Testis (tissue), 3 donors: ENCODE data around the gene DAP. TPM values are rescaled to one million over a fixed set of nuclear protein-coding genes. Genes with fewer than 3 reads are reported as not detected.

Source experiments
- DNase-seq: peaks from one replicate; pipeline ENCODE4 v3.0.0-alpha.2; 2019
- H3K27ac ChIP-seq, 2 donors: fragments of 200-600 bp; sonication (generic); one replicate each; pipeline ENCODE4 v1.5.1; 2019
- H3K27me3 ChIP-seq: fragments of 200-600 bp; sonication (generic); one replicate; pipeline ENCODE4 v1.5.1; 2019
- H3K36me3 ChIP-seq: fragments of 200-600 bp; sonication (generic); one replicate; pipeline ENCODE4 v1.5.1; 2017; ENCODE audit warnings: low read depth; ENCODE audit errors: missing control alignments
- H3K4me1 ChIP-seq: fragments of 200-600 bp; sonication (generic); one replicate; pipeline ENCODE4 v1.5.1; 2019
- H3K4me3 ChIP-seq, 2 donors: fragments of 200-600 bp; sonication (generic); one replicate each; pipeline ENCODE4 v1.5.1; 2017 to 2019
- H3K9me3 ChIP-seq: fragments of 200-600 bp; sonication (generic); one replicate; pipeline ENCODE4 v1.5.1; 2017
- POLR2A ChIP-seq: fragments of 450-650 bp; IDR thresholded peaks from one replicate; pipeline ENCODE4 v1.6.1; 2017; ENCODE audit warnings: antibody characterized with exemption, mild to moderate bottlenecking, moderate library complexity
- WGBS, 2 donors: methylation state at CpG; one replicate each; pipeline ENCODE4 v1.1.5; 2018; 5-methylcytosine and 5-hydroxymethylcytosine counted together
- intact Hi-C: fragments of 100-400 bp; cut with DNase I; formaldehyde crosslinking; loops from one replicate; pipeline ENCODE4 v1.15.1; 2023; ENCODE audit warnings: low total_unique reads
- polyA plus RNA-seq: library from polyadenylated mRNA; stranded (reverse); fragments of 350-450 nt; fragmentation: Illumina TruSeq; extraction: RNeasy Lipid Tissue Mini Kit (QIAGEN cat#74804); gene quantifications from one replicate; pipeline ENCODE4 v1.2.3, GENCODE V29; 2014; ENCODE audit warnings: low read depth, low replicate concordance; ENCODE audit not compliant: insufficient read depth
- total RNA-seq, 2 donors: library from RNA; depleted of rRNA; stranded (reverse); fragments of >200 nt; gene quantifications; one replicate each; pipeline ENCODE4 v1.2.3, GENCODE V29; 2016
- TF ChIP-seq, protein P1 (sequence below), 3 experiments: fragments of 450-650 bp in 2 of 3; fragments of 200-600 bp in 1 of 3; sonication (generic) in 1 of 3; IDR thresholded peaks; one replicate each; pipeline ENCODE4 v1.5.1; 2016 to 2019; ENCODE audit warnings: antibody characterized with exemption in 3 of 3, mild to moderate bottlenecking in 2 of 3, moderate library complexity in 1 of 3

DAP gene
- total and polyA plus RNA-seq, 3 donors from 2014 or later: 46.3 to 92.2 (median 48.1) TPM

DNA sequence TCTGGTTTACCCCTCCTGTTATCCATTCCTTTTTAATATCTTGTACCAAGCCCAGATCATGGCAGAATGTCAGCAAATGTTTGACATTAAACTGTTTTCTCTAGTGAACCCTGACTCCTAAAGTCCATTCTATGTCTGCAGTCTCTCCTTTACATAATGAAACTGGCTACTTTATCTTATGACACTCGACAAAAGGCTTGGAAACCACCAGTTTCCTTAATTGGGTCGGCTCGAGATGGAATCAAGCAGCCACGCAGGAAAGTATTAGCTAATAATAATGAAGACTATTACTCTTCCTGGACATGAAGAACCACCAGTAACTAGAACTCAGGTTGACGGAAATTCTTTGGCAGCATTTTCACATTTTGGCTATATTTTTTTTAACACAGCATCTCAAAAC lies 17.5 kb downstream of the DAP start:
- H3K27me3 ChIP-seq: no peaks in the 10 kb centered on the region
- DNase-seq: no peak
- no peak for TF ChIP-seq POLR2A
- TF ChIP-seq, protein P1, sequence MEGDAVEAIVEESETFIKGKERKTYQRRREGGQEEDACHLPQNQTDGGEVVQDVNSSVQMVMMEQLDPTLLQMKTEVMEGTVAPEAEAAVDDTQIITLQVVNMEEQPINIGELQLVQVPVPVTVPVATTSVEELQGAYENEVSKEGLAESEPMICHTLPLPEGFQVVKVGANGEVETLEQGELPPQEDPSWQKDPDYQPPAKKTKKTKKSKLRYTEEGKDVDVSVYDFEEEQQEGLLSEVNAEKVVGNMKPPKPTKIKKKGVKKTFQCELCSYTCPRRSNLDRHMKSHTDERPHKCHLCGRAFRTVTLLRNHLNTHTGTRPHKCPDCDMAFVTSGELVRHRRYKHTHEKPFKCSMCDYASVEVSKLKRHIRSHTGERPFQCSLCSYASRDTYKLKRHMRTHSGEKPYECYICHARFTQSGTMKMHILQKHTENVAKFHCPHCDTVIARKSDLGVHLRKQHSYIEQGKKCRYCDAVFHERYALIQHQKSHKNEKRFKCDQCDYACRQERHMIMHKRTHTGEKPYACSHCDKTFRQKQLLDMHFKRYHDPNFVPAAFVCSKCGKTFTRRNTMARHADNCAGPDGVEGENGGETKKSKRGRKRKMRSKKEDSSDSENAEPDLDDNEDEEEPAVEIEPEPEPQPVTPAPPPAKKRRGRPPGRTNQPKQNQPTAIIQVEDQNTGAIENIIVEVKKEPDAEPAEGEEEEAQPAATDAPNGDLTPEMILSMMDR (IDR thresholded peaks at IDR 0.05): no peak
- H3K9me3 ChIP-seq: no peaks in the 10 kb centered on the region
- intact Hi-C loops: no loop called here
- WGBS, 2 donors: 91 to 96% methylated on average over 5 of the region's 5 CpGs
- no peaks in the 10 kb centered on the region for H3K4me1 ChIP-seq
- no peak overlapping the region for H3K27ac ChIP-seq
- H3K36me3 ChIP-seq: no peaks in the 10 kb centered on the region
- no peak overlapping the region for H3K4me3 ChIP-seq

DNA sequence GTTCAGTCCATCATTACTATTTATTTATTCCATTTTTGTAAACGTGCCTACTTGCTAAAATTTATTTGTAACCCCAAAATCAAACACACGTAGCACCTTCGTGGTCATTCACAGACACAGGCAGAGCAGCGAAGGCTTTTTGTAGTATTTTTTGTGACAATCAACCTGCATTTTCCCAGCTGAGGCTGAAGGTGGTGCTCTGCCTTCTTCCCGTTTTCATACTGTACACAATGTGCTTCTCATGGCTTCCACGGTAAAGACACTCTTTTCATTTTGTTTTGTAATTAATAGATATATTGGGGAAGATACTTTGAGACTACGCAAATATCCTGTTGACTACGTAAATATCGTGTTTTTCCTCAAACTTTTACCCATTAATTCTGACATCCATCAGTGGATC lies 19.4 kb downstream of the DAP start:
- intact Hi-C loops: no loop called here

DNA sequence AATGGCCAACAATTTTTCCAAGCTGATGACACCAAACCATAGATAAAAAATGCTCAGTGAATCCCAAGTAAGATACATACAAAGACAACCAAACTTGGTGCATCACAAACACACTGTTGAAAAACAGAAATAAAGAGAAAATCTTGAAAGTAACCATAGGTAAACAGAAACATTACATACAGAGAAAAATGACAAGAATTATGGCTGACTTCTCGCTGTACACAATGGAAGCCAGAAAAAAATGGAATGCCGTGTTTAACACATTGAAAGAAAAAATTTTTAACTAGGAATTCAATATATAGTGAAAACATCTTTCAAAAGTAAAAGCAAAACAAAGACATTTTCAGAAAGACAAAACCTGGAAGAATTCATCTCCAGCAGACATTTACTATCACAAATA lies 20.6 kb downstream of the DAP start:
- Histone ChIP-seq H3K27ac (no peak overlapping the region), H3K36me3 (no peaks in the 10 kb centered on the region), H3K27me3 (no peaks in the 10 kb centered on the region), H3K9me3 (no peaks in the 10 kb centered on the region), H3K4me1 (no peaks in the 10 kb centered on the region), H3K4me3 (no peak overlapping the region)
- intact Hi-C loops: no loop called here
- no peak for DNase-seq
- 74 to 96% methylated on average over 2 of the region's 2 CpGs for WGBS, 2 donors
- TF ChIP-seq, protein P1 (IDR thresholded peaks at IDR 0.05): no peak
- no peak for TF ChIP-seq POLR2A

More for the DNA sequence above, 19.4 kb downstream of the DAP start:
- no peak for DNase-seq
- no peaks in the 10 kb centered on the region for H3K4me1 ChIP-seq
- WGBS, 2 donors: 90 to 91% methylated on average over 9 of the region's 9 CpGs
- H3K4me3 ChIP-seq: no peak overlapping the region
- no peak for TF ChIP-seq POLR2A
- TF ChIP-seq, protein P1 (IDR thresholded peaks at IDR 0.05): no peak
- no peak overlapping the region for H3K27ac ChIP-seq
- H3K36me3 ChIP-seq: no peaks in the 10 kb centered on the region
- no peaks in the 10 kb centered on the region for H3K27me3 ChIP-seq
- H3K9me3 ChIP-seq: no peaks in the 10 kb centered on the region

DNA sequence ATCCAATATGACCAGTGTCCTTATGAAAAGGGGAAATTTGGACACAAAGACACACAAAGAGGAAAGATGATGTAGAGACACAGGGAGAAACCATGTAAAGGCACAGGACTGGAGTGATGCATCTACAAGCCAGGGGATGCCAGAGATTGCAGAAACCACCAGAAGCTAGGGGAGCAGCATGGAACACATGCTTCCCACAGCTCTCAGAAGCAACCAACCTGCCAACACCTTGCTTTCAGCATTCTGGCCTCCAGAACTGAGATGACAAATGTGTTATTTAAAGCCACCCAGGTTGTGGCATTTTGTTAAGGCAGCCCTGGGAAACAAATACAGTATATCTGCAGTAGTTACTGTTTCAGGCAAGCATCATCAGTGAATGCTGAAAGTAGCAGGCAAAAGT lies 23.2 kb downstream of the DAP start:
- no peaks in the 10 kb centered on the region for H3K27me3 ChIP-seq
- H3K4me1 ChIP-seq: no peaks in the 10 kb centered on the region
- H3K4me3 ChIP-seq: no peak overlapping the region
- intact Hi-C loops: no loop called here
- H3K36me3 ChIP-seq: no peaks in the 10 kb centered on the region
- DNase-seq: no peak
- H3K27ac ChIP-seq: no peak overlapping the region
- no peak for TF ChIP-seq POLR2A
- TF ChIP-seq, protein P1 (IDR thresholded peaks at IDR 0.05): no peak
- H3K9me3 ChIP-seq: no peaks in the 10 kb centered on the region

DNA sequence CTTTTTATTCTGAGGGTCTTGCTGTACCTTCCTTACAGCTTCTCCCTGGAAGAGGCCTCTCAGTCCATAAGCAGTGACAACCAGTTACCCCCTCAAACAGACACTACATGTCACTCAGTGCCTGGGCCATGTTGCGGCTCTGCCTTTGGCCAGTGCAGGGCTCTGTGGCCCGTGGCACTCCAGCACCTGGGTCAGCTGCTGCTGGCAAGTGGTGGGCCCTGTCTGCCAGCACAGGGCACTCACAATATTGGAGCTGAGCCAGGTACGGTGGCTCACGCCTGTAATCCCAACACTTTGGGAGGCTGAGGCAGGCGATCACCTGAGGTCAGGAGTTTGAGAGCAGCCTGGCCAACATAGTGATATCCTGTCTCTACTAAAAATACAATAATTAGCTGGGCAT lies 24.2 kb downstream of the DAP start:
- Histone ChIP-seq H3K4me1 (no peaks in the 10 kb centered on the region), H3K27ac (no peak overlapping the region), H3K9me3 (no peaks in the 10 kb centered on the region), H3K36me3 (no peaks in the 10 kb centered on the region), H3K27me3 (no peaks in the 10 kb centered on the region), H3K4me3 (no peak overlapping the region)
- TF ChIP-seq, protein P1 (IDR thresholded peaks at IDR 0.05): no peak
- no peak for TF ChIP-seq POLR2A
- no peak for DNase-seq
- intact Hi-C loops: no loop called here
- WGBS, 2 donors: 96 to 100% methylated on average over 1 to 5 of the region's 5 CpGs
